Fibroblast of gingiva (primary cell): ENCODE results near the gene SPATA6L.

Experiments
- DNase-seq: peaks from one replicate; pipeline ENCODE4 v3.0.0-alpha.2; 2011; ENCODE audit warnings: low read depth

SPATA6L gene

GRCh38 chr9:4548811-4549725 is 117.2 kb downstream of the SPATA6L start:
- DNase-seq: no peak
